K562 (cell line): Measurements from ENCODE around the gene RTN4. TPM values are rescaled to one million over a fixed set of nuclear protein-coding genes. Genes with fewer than 3 reads are reported as not detected.

Source experiments
- ARID1B ChIP-seq: fragments of 450-650 bp; IDR thresholded peaks from 2 replicates; pipeline ENCODE4 v1.6.1; 2016; ENCODE audit warnings: antibody characterized with exemption, mild to moderate bottlenecking, inconsistent platforms
- ARNT ChIP-seq, 2 experiments: fragments of 450-650 bp; IDR thresholded peaks; 2 replicates each; pipeline ENCODE4 v1.6.1; 2016; ENCODE audit warnings: mild to moderate bottlenecking in 1 of 2
- BRD9 ChIP-seq: fragments of 450-650 bp; IDR thresholded peaks from 2 replicates; pipeline ENCODE4 v1.6.1; 2018; ENCODE audit warnings: low read depth; ENCODE audit not compliant: partially characterized antibody
- DPF2 ChIP-seq: fragments of 450-650 bp; IDR thresholded peaks from 2 replicates; pipeline ENCODE4 v1.6.1; 2016
- HMBOX1 ChIP-seq: sonication (generic); IDR thresholded peaks from 2 replicates; pipeline ENCODE4 v1.6.1; 2016
- IRF9 ChIP-seq: fragments of 450-650 bp; IDR thresholded peaks from 2 replicates; pipeline ENCODE4 v1.6.1; 2016; ENCODE audit warnings: missing biosample characterization, missing genetic modification characterization
- PCBP1 ChIP-seq: fragments of 200-400 bp; formaldehyde crosslinking; IDR thresholded peaks from 2 replicates; pipeline ENCODE4 v1.6.1; 2018; ENCODE audit warnings: mild to moderate bottlenecking, low read depth, low read length; ENCODE audit not compliant: poor library complexity, severe bottlenecking
- SFPQ ChIP-seq: fragments of 200-400 bp; formaldehyde crosslinking; IDR thresholded peaks from 2 replicates; pipeline ENCODE4 v1.6.1; 2017; ENCODE audit warnings: mild to moderate bottlenecking, low read depth, low read length, moderate library complexity
- THAP12 ChIP-seq: fragments of 250-450 bp; sonication (Bioruptor Pico); IDR thresholded peaks from 2 replicates; pipeline ENCODE4 v1.9.0; 2021; ENCODE audit warnings: mild to moderate bottlenecking, inconsistent platforms
- VEZF1 ChIP-seq: fragments of 200-800 bp; sonication (Bioruptor generic); IDR thresholded peaks from 2 replicates; pipeline ENCODE4 v1.6.1; 2017; ENCODE audit warnings: missing genetic modification characterization, missing compliant biosample characterization
- ZBTB2 ChIP-seq: fragments of 450-650 bp; IDR thresholded peaks from 2 replicates; pipeline ENCODE4 v1.6.1; 2016; ENCODE audit warnings: antibody characterized with exemption
- ZC3H4 ChIP-seq: sonication (generic); formaldehyde crosslinking; IDR thresholded peaks from 2 replicates; pipeline ENCODE4 v1.9.0; 2021; ENCODE audit warnings: missing genetic modification reagents, borderline replicate concordance
- ZKSCAN3 ChIP-seq: fragments of 250-450 bp; sonication (Bioruptor Pico); IDR thresholded peaks from 2 replicates; pipeline ENCODE4 v1.4.0; 2020
- ZNF23 ChIP-seq: fragments of 250-450 bp; sonication (Bioruptor Pico); IDR thresholded peaks from 2 replicates; pipeline ENCODE4 v1.4.0; 2020; ENCODE audit warnings: mild to moderate bottlenecking
- ZNF512 ChIP-seq: IDR thresholded peaks from 2 replicates; pipeline ENCODE4 v1.6.1; 2016; ENCODE audit warnings: missing genetic modification characterization, missing compliant biosample characterization
- polyA plus RNA-seq, 8 experiments: library from polyadenylated mRNA; depleted of rRNA in 4 of 8; stranded (reverse) in 5 of 8; unstranded in 3 of 8; fragments of >200 nt; fragmentation: Nextera tagmentation in 2 of 8; fragmentation: Illumina TruSeq in 1 of 8; extraction: Ambion mirVana in 2 of 8; extraction: Trizol in 1 of 8; gene quantifications; 2 replicates each; pipeline versions ENCODE4 v1.2.1 to v1.2.3, GENCODE V29; 2011 to 2014; ENCODE audit warnings: inconsistent platforms in 1 of 8, missing spikeins in 1 of 8
- total RNA-seq, 7 experiments: library from RNA; depleted of rRNA in 6 of 7; stranded (reverse); fragments of >200 nt in 6 of 7; fragmentation: Illumina TruSeq in 2 of 7; extraction: Trizol in 2 of 7; gene quantifications; 2 replicates each; pipeline versions ENCODE4 v1.2.1 to v1.2.3, GENCODE V29; 2011 to 2021; ENCODE audit warnings: low replicate concordance in 1 of 7

Gene RTN4
- total and polyA plus RNA-seq, 9 of the 15 experiments (the other 6 are each of a cell fraction or from before 2014, with no cell fraction given): 73.0 to 248 (median 116) TPM

- no peak for TF ChIP-seq ARNT (IDR thresholded peaks at IDR 0.05)
- TF ChIP-seq DPF2: peak; percentile 45; the same call in 1 of the 2 replicates
- TF ChIP-seq HMBOX1: no peak
- TF ChIP-seq PCBP1: no peak
- peak; percentile 26 for TF ChIP-seq BRD9
- TF ChIP-seq ZC3H4 (CRISPR knock-in tag): no peak
- TF ChIP-seq VEZF1 (CRISPR knock-in tag): peak; percentile 76
- TF ChIP-seq IRF9 (tag): peak; percentile 21; the same call in 1 of the 2 replicates
- no peak for TF ChIP-seq ZNF512
- no peak for TF ChIP-seq ZNF23
- peak; percentile 59 for TF ChIP-seq ARID1B
- TF ChIP-seq SFPQ: no peak
- 0 out of 2 replicates have a peak, but pooled peaks have one; percentile 24 for TF ChIP-seq ZBTB2
- no peak for TF ChIP-seq THAP12
- no peak for TF ChIP-seq ZKSCAN3 (CRISPR knock-in tag)
Measured at GRCh38 chr2:55097461-55098410, 47.5 kb upstream of the RTN4 start (continued).
